ENCODE results near the gene RNF6. TPM values are rescaled to one million over a fixed set of nuclear protein-coding genes. Genes with fewer than 3 reads are reported as not detected.

RNF6 gene
- total RNA-seq, 1 experiment from 2014 or later: 19.5 TPM

- Histone ChIP-seq H2AFZ (ENCODE audit: low read length) (no peak overlapping the region), H3K4ac (ENCODE audit: low read depth, low read length) (no peak overlapping the region), H3K56ac (ENCODE audit: insufficient read length, low read depth, low read length) (no peak overlapping the region), H4K5ac (ENCODE audit: insufficient read length, low read depth, low read length) (no peak overlapping the region), H3K4me2 (ENCODE audit: insufficient read depth, insufficient read length, low read length) (peak overlapping the region; percentile 5), H4K91ac (ENCODE audit: insufficient read length, low read depth, low read length) (no peak overlapping the region), H2AK5ac (ENCODE audit: insufficient read length, low read length) (no peak overlapping the region), H2BK120ac (ENCODE audit: low read depth, low read length, poor library complexity, severe bottlenecking) (no peak overlapping the region), H2BK12ac (ENCODE audit: insufficient read length, low read depth, low read length) (no peak overlapping the region), H2BK5ac (ENCODE audit: insufficient read length, low read length) (no peak overlapping the region), H3K23ac (ENCODE audit: insufficient read length, low read depth, low read length) (no peak overlapping the region), H2BK20ac (ENCODE audit: low read depth, low read length, poor library complexity, severe bottlenecking) (no peak overlapping the region), H3K4me1 (ENCODE audit: insufficient read depth, low read length) (no peaks in the 10 kb centered on the region), H3K79me2 (ENCODE audit: insufficient read depth, low read length) (no peaks in the 10 kb centered on the region), H3K18ac (ENCODE audit: insufficient read length, low read depth, low read length) (no peak overlapping the region), H3T11ph (ENCODE audit: low read length) (no peak overlapping the region), H3K79me1 (ENCODE audit: insufficient read depth, low read depth, low read length, poor library complexity, severe bottlenecking) (no peaks in the 10 kb centered on the region), H3K9ac (ENCODE audit: extremely low read depth, insufficient read length, low read length) (no peak overlapping the region), H4K20me1 (ENCODE audit: control insufficient read depth, insufficient read depth, insufficient read length) (no peaks in the 10 kb centered on the region), H4K8ac (replicated peaks; ENCODE audit: insufficient read length, low read depth, low read length) (no peak overlapping the region), H3K27ac (ENCODE audit: insufficient read length, low read depth, low read length) (no peak overlapping the region), H3K14ac (ENCODE audit: insufficient read depth, low read length) (no peak overlapping the region), H3K27me3 (ENCODE audit: insufficient read depth, low read length) (no peaks in the 10 kb centered on the region), H3K9me3 (ENCODE audit: control insufficient read depth, low read depth, low read length) (no peaks in the 10 kb centered on the region), H2BK15ac (ENCODE audit: low read depth, low read length) (no peak overlapping the region), H3K23me2 (ENCODE audit: insufficient read length, low read depth, low read length, poor library complexity, severe bottlenecking) (peaks cover 4% of the 10 kb centered on the region)
- Mint-ChIP-seq H3K4me3 (peak overlapping the region; percentile 74 to 80), H3K36me3 (ENCODE audit: insufficient read depth in 1 of 3, low read depth in 3 of 3) (no peaks in the 10 kb centered on the region), H3K27ac (0 out of 7 replicates have a peak overlapping the region, but pooled peaks of 1 of the 3 experiments have one; percentile 15), H3K27me3 (ENCODE audit: low read depth) (peaks cover 9% of the 10 kb centered on the region), H3K4me1 (peaks cover 5 to 8% of the 10 kb centered on the region in 2 experiments; a peak in 3 of 4 replicates), H3K9me3 (no peaks in the 10 kb centered on the region; a peak in 1 of 5 replicates)
- TF ChIP-seq CTCF (conservative IDR thresholded peaks at IDR 0.05): no peak
- WGBS (ENCODE audit: extremely low coverage, insufficient read length, low lambda C conversion rate): no CpG with 5 or more reads among the region's 22 CpGs
- peak; percentile 39 for DNase-seq
These were observed 35.1 kb downstream of the RNF6 start for GRCh38 chr13:26186995-26187394.

Measured in H9 (cell line).